ENCODE measurements around the gene GSG1.
A peak's percentile ranks its signal among the peaks of the same experiment; 100 is the strongest.

GSG1 gene

GRCh38 chr12:13075786-13076570 lies 27.5 kb downstream of the GSG1 start:
- DNase-seq = no peak
- in situ Hi-C loops (cut with HindIII; ENCODE audit: low pct_ligation_motif_present, low sequenced_read_pairs) = no loop called here
- Histone ChIP-seq H3K36me3 (replicated peaks) (no peaks in the 10 kb centered on the region), H3K27ac (no peak overlapping the region), H3K27me3 (replicated peaks) (no peaks in the 10 kb centered on the region), H3K4me3 (ENCODE audit: low read depth, low read length) (no peak overlapping the region)
- TF ChIP-seq, protein P1, sequence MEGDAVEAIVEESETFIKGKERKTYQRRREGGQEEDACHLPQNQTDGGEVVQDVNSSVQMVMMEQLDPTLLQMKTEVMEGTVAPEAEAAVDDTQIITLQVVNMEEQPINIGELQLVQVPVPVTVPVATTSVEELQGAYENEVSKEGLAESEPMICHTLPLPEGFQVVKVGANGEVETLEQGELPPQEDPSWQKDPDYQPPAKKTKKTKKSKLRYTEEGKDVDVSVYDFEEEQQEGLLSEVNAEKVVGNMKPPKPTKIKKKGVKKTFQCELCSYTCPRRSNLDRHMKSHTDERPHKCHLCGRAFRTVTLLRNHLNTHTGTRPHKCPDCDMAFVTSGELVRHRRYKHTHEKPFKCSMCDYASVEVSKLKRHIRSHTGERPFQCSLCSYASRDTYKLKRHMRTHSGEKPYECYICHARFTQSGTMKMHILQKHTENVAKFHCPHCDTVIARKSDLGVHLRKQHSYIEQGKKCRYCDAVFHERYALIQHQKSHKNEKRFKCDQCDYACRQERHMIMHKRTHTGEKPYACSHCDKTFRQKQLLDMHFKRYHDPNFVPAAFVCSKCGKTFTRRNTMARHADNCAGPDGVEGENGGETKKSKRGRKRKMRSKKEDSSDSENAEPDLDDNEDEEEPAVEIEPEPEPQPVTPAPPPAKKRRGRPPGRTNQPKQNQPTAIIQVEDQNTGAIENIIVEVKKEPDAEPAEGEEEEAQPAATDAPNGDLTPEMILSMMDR (IDR thresholded peaks at IDR 0.05; ENCODE audit: low read depth, low read length, missing control alignments) = no peak

GRCh38 chr12:13075118-13075480 lies 28.4 kb downstream of the GSG1 start:
- TF ChIP-seq, protein P1 (IDR thresholded peaks at IDR 0.05; ENCODE audit: low read depth, low read length, missing control alignments) = no peak
- Histone ChIP-seq H3K27me3 (replicated peaks) (no peaks in the 10 kb centered on the region), H3K4me3 (ENCODE audit: low read depth, low read length) (no peak overlapping the region), H3K27ac (no peak overlapping the region), H3K36me3 (replicated peaks) (no peaks in the 10 kb centered on the region)
- DNase-seq = peak; percentile 11
- in situ Hi-C loops (cut with HindIII; ENCODE audit: low pct_ligation_motif_present, low sequenced_read_pairs) = no loop called here

DNA sequence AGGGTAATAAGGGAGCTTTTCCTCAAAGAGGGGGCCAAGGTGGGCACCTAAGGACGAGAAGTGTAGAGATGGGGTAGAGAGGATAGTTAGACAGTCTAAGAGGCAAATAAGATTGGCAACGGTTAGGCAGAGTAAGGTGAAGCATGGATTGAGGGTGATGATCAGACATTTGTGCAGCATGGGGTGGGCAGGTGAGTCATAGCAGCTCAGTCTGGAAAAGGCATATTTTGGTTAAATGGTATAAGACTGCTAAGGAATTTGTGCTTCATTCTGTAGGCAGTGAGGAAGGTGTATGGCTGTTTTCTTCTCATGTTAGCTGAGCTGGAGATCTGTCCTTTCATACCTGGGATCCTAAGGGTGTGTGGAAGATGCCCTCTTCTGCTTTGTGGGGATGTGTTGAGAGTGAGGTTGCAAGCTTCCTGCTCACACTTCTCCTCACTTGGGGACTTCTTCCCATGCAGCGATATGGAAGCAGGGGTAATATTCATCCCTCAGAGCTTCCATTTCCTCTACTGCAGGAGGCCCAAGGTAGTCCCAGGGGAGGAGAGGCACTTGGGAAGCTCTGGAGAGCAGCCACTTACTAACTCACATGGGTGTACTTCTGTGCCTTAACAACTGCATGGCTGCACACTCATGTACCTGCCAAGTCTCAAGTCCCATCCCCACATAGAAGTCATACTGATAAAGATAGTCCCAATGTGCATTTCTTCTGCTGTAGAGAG lies 28.9 kb downstream of the GSG1 start:
- Histone ChIP-seq H3K27ac (no peak overlapping the region), H3K4me3 (ENCODE audit: low read depth, low read length) (no peak overlapping the region), H3K27me3 (replicated peaks) (no peaks in the 10 kb centered on the region), H3K36me3 (replicated peaks) (no peaks in the 10 kb centered on the region)
- DNase-seq = no peak
- in situ Hi-C loops (cut with HindIII; ENCODE audit: low pct_ligation_motif_present, low sequenced_read_pairs) = no loop called here
- TF ChIP-seq, protein P1 (IDR thresholded peaks at IDR 0.05; ENCODE audit: low read depth, low read length, missing control alignments) = no peak

GRCh38 chr12:13073173-13073572 lies 30.3 kb downstream of the GSG1 start:
- H3K27me3 ChIP-seq (replicated peaks) = no peaks in the 10 kb centered on the region
- DNase-seq = no peak
- no peak overlapping the region for H3K4me3 ChIP-seq (ENCODE audit: low read depth, low read length)
- TF ChIP-seq, protein P1 (IDR thresholded peaks at IDR 0.05; ENCODE audit: low read depth, low read length, missing control alignments) = no peak
- H3K27ac ChIP-seq = no peak overlapping the region
- in situ Hi-C loops (cut with HindIII; ENCODE audit: low pct_ligation_motif_present, low sequenced_read_pairs) = no loop called here
- no peaks in the 10 kb centered on the region for H3K36me3 ChIP-seq (replicated peaks)

DNA sequence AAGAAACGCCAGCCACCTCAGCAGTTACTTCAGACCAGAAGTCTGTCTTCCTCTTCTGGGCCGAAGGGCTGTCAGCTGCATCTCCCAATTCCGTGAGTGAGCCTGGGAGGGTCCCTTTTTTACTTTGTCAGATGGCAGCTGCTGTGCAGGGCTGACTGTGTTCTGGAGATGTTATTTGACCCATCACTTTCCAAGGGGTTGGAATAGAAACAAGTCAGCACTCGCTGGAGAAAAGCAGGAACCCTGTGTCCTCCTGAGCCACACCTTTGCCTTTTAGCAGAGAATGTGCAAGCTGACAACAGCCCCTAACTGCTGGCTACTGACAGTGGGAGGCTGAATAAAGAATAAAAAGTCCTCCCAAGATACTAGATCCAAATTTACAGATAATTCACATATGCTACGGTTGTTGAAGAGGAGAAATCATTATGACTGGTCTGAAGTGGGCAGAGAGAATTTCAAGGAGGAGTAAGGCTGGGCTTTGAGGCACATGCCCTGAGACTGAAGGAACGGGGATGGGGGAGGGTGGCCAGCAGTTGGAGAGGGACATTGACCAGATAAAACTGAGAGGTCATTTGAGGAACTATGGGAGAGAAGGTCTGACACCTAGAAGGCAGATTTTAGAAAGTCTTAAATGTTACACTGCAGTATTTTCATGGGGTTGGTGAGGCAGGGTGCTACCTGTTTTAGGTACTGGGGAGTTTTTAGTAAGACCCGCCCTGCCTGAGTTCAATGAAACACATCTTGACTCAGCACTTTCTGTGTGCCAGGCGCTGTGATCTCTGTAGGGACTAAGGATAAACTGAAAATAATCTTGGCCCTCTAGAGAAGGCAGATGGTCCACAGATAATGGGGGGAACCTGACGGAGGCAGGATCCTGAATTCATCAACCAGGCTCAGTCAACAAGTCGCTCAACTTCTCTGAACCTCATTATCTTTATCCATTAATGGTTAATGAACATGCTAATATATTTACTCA lies 31.9 kb downstream of the GSG1 start:
- TF ChIP-seq, protein P1 (IDR thresholded peaks at IDR 0.05; ENCODE audit: low read depth, low read length, missing control alignments) = no peak
- DNase-seq = no peak
- H3K27ac ChIP-seq = no peak overlapping the region
- H3K36me3 ChIP-seq (replicated peaks) = no peaks in the 10 kb centered on the region
- no peaks in the 10 kb centered on the region for H3K27me3 ChIP-seq (replicated peaks)
- in situ Hi-C loops (cut with HindIII; ENCODE audit: low pct_ligation_motif_present, low sequenced_read_pairs) = no loop called here
- H3K4me3 ChIP-seq (ENCODE audit: low read depth, low read length) = no peak overlapping the region

Measured in brain microvascular endothelial cell (primary cell).